Measurements from ENCODE around the gene KIF12.

DNA sequence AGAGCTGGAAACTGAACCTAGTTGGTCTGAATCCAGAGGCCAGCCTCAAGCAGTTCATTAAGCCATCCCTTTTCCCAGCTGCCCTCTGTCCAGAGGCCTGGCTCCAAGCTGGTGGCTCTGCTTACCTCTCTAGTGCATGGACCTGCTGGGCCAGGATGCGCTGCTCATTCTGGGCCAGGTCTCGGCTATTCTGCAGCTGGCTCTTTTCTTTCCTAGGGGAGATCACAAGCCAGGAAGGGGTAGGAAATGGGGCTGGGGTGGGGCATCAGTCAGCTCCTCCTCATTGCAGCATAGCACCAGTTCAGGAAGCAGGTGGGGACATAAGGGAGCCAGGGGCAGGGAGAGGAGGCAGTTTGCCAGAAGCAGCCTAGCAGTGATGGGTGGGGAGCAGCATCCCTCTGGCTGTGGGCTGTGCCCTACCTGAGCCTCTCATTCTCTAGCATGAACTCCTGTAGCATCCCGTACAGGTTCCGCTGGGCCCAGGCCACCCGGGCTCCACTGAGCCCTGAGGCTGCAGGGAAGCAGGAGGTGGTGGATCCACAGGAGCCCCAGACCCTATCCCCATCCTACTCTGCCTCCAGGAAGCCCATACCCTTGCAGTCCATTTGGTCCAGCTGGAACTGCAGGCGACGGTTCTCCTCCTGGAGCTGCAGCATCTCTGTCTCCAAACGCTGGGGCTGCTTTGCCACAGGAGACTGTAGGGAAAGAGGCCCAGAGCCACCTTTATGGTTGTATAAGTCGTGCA lies 5.2 kb downstream of the KIF12 start:
- TF ChIP-seq, protein P1, sequence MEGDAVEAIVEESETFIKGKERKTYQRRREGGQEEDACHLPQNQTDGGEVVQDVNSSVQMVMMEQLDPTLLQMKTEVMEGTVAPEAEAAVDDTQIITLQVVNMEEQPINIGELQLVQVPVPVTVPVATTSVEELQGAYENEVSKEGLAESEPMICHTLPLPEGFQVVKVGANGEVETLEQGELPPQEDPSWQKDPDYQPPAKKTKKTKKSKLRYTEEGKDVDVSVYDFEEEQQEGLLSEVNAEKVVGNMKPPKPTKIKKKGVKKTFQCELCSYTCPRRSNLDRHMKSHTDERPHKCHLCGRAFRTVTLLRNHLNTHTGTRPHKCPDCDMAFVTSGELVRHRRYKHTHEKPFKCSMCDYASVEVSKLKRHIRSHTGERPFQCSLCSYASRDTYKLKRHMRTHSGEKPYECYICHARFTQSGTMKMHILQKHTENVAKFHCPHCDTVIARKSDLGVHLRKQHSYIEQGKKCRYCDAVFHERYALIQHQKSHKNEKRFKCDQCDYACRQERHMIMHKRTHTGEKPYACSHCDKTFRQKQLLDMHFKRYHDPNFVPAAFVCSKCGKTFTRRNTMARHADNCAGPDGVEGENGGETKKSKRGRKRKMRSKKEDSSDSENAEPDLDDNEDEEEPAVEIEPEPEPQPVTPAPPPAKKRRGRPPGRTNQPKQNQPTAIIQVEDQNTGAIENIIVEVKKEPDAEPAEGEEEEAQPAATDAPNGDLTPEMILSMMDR (IDR thresholded peaks at IDR 0.05): no peak
- no peak for TF ChIP-seq POLR2A (IDR thresholded peaks at IDR 0.05)
